Caco-2 (cell line): ENCODE results near the gene CIBAR2. TPM values are rescaled to one million over a fixed set of nuclear protein-coding genes. Genes with fewer than 3 reads are reported as not detected.

ENCODE experiments used
- BruUV-seq: library from RNA; stranded (reverse); fragments of 400-500 nt; replicated peaks from 2 replicates; lab custom pipeline; 2021; lab: Mats Ljungman, UMichigan
- CTCF ChIA-PET: fragments of 300-600 bp; sonication (Branson Sonifier 250); formaldehyde crosslinking; loops from one replicate; lab custom pipeline; 2022; ENCODE audit warnings: antibody characterized with exemption; lab: Charles Lee
- POLR2A ChIA-PET: fragments of 300-600 bp; sonication (Branson Sonifier 250); formaldehyde crosslinking; loops from one replicate; lab custom pipeline; 2022; ENCODE audit warnings: antibody characterized with exemption; lab: Charles Lee
- DNase-seq, 2 experiments: peaks; one replicate each; pipeline versions ENCODE4 v3.0.0 to v3.0.0-alpha.2; 2020 to 2022
- H3K27me3 ChIP-seq: replicated peaks from 2 replicates; pipeline ENCODE4 v1.6.0; 2011; ENCODE audit warnings: low read length; ENCODE audit not compliant: control insufficient read depth, insufficient read depth
- H3K36me3 ChIP-seq: 2 replicates; pipeline ENCODE4 v1.5.1; 2011; ENCODE audit warnings: low read length; ENCODE audit not compliant: control insufficient read depth, insufficient read depth
- H3K4me1 ChIP-seq: fragments of 250-450 bp; sonication (Bioruptor Pico); 2 replicates; pipeline ENCODE4 v1.5.1; 2020; ENCODE audit warnings: mild to moderate bottlenecking
- H3K4me3 ChIP-seq: 2 replicates; pipeline ENCODE4 v1.5.1; 2011; ENCODE audit warnings: low read depth, mild to moderate bottlenecking, control low read depth, low read length
- H3K9me3 ChIP-seq: fragments of 250-450 bp; sonication (Bioruptor Pico); 2 replicates; pipeline ENCODE4 v1.5.1; 2020; ENCODE audit warnings: mild to moderate bottlenecking, moderate library complexity
- H3K27ac Mint-ChIP-seq: one replicate; pipeline ENCODE4 v1.8.0; 2022; ENCODE audit warnings: mixed read lengths; ENCODE audit not compliant: unreplicated experiment
- H3K27me3 Mint-ChIP-seq: one replicate; pipeline ENCODE4 v1.8.0; 2022; ENCODE audit warnings: mixed read lengths; ENCODE audit not compliant: insufficient read depth, unreplicated experiment
- H3K36me3 Mint-ChIP-seq: one replicate; pipeline ENCODE4 v1.8.0; 2022; ENCODE audit warnings: mild to moderate bottlenecking, mixed read lengths; ENCODE audit not compliant: insufficient read depth, unreplicated experiment
- H3K4me1 Mint-ChIP-seq: one replicate; pipeline ENCODE4 v1.8.0; 2022; ENCODE audit warnings: low read depth, mixed read lengths; ENCODE audit not compliant: unreplicated experiment
- H3K4me3 Mint-ChIP-seq: one replicate; pipeline ENCODE4 v1.8.0; 2022; ENCODE audit warnings: mild to moderate bottlenecking, moderate library complexity, mixed read lengths; ENCODE audit not compliant: unreplicated experiment
- H3K9me3 Mint-ChIP-seq: one replicate; pipeline ENCODE4 v1.8.0; 2022; ENCODE audit warnings: mixed read lengths; ENCODE audit not compliant: unreplicated experiment
- CTCF ChIP-seq, 2 experiments: fragments of 200-600 bp in 1 of 2; IDR thresholded peaks; 1 replicate in 1 of 2; 2 replicates in 1 of 2; pipeline versions ENCODE4 v1.5.1 to v1.8.0; 2011 to 2022; ENCODE audit warnings: antibody characterized with exemption in 1 of 2, control low read depth in 1 of 2, inconsistent platforms in 1 of 2, low read depth in 1 of 2, low read length in 1 of 2, mild to moderate bottlenecking in 1 of 2, moderate library complexity in 1 of 2; ENCODE audit not compliant: insufficient read depth in 1 of 2, severe bottlenecking in 1 of 2, unreplicated experiment in 1 of 2
- intact Hi-C: fragments of 100-400 bp; cut with micrococcal nuclease; formaldehyde crosslinking; loops from one replicate; pipeline ENCODE4 v1.10.0; 2022; ENCODE audit not compliant: unreplicated experiment
- total RNA-seq: library from RNA; stranded (reverse); gene quantifications from 2 replicates; pipeline ENCODE4 v1.2.3, GENCODE V29; 2022

The CIBAR2 gene
- total RNA-seq, 1 experiment from 2014 or later: not detected

GRCh38 chr16:85132456-85133289 is 20.4 kb upstream of the CIBAR2 start:
- TF ChIP-seq CTCF (IDR thresholded peaks at IDR 0.05; ENCODE audit: insufficient read depth in 1 of 2, low read depth in 1 of 2, low read length in 1 of 2, severe bottlenecking in 1 of 2, unreplicated experiment in 1 of 2): no peak
- no peak overlapping the region for H3K27ac Mint-ChIP-seq

GRCh38 chr16:85130705-85131028 is 18.4 kb upstream of the CIBAR2 start:
- Mint-ChIP-seq H3K27me3 (no peaks in the 10 kb centered on the region), H3K27ac (no peak overlapping the region), H3K36me3 (no peaks in the 10 kb centered on the region), H3K4me3 (no peak overlapping the region), H3K9me3 (no peaks in the 10 kb centered on the region), H3K4me1 (no peaks in the 10 kb centered on the region)
- POLR2A ChIA-PET: no interaction called here
- Histone ChIP-seq H3K4me3 (no peak overlapping the region), H3K9me3 (no peaks in the 10 kb centered on the region), H3K4me1 (no peaks in the 10 kb centered on the region), H3K36me3 (no peaks in the 10 kb centered on the region), H3K27me3 (no peaks in the 10 kb centered on the region)
- intact Hi-C loops: no loop called here
- CTCF ChIA-PET: no interaction called here
- no peak for TF ChIP-seq CTCF (IDR thresholded peaks at IDR 0.05; ENCODE audit: insufficient read depth in 1 of 2, low read depth in 1 of 2, low read length in 1 of 2, severe bottlenecking in 1 of 2, unreplicated experiment in 1 of 2)
- BruUV-seq: no TSS peak
- DNase-seq: no peak

More at GRCh38 chr16:85132456-85133289, 20.4 kb upstream of the CIBAR2 start:
- no peak overlapping the region for H3K4me3 Mint-ChIP-seq
- Histone ChIP-seq H3K27me3 (no peaks in the 10 kb centered on the region), H3K36me3 (no peaks in the 10 kb centered on the region), H3K4me3 (no peak overlapping the region), H3K9me3 (no peaks in the 10 kb centered on the region), H3K4me1 (no peaks in the 10 kb centered on the region; the same call in 1 of the 2 replicates)
- BruUV-seq: no TSS peak
- ChIA-PET CTCF (no interaction called here), POLR2A (no interaction called here)
- H3K36me3 Mint-ChIP-seq: no peaks in the 10 kb centered on the region
- peaks cover 3% of the 10 kb centered on the region for H3K4me1 Mint-ChIP-seq
- no peak for DNase-seq
- H3K27me3 Mint-ChIP-seq: no peaks in the 10 kb centered on the region
- intact Hi-C loops: no loop called here
- no peaks in the 10 kb centered on the region for H3K9me3 Mint-ChIP-seq

- Histone ChIP-seq H3K27me3 (no peaks in the 10 kb centered on the region), H3K4me3 (no peak overlapping the region), H3K9me3 (no peaks in the 10 kb centered on the region), H3K4me1 (no peaks in the 10 kb centered on the region), H3K36me3 (no peaks in the 10 kb centered on the region)
- ChIA-PET POLR2A (no interaction called here), CTCF (no interaction called here)
- no TSS peak for BruUV-seq
- DNase-seq: no peak
- H3K9me3 Mint-ChIP-seq: no peaks in the 10 kb centered on the region
- TF ChIP-seq CTCF (IDR thresholded peaks at IDR 0.05; ENCODE audit: insufficient read depth in 1 of 2, low read depth in 1 of 2, low read length in 1 of 2, severe bottlenecking in 1 of 2, unreplicated experiment in 1 of 2): no peak
- H3K27me3 Mint-ChIP-seq: no peaks in the 10 kb centered on the region
- no peaks in the 10 kb centered on the region for H3K4me1 Mint-ChIP-seq
- H3K36me3 Mint-ChIP-seq: no peaks in the 10 kb centered on the region
- no peak overlapping the region for H3K27ac Mint-ChIP-seq
- H3K4me3 Mint-ChIP-seq: no peak overlapping the region
- intact Hi-C loops: no loop called here
Measured at GRCh38 chr16:85129876-85130704, 17.8 kb upstream of the CIBAR2 start.
